NAMALWA (cell line): Measurements from ENCODE around the gene RNASE9.
"Not testable (repeated sequence)": the region's sequence is repeated elsewhere in the genome, so short reads cannot be mapped to it uniquely, and the experiment has no call there.

Source experiments
- DNase-seq: peaks from one replicate; pipeline ENCODE4 v3.0.0-alpha.2; 2015; ENCODE audit warnings: low spot score

RNASE9 gene

DNA sequence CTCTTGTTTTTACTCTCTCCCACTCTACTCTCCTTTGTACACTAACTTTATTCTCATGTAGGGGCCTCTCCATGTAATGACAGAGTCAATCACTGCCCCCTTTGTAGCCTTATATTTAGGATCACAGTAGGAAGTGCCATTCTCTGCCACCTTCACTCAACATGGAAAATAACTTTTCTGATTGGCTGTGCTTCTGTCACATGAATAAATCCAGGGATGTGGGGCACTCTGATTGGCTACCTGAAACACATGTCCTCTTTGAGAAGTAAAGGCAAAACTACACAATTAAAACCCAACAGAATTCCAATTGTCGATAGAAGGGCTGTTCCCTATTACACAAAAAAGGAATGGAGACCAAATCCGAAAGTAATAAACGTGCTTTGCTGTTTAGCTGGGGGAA lies at the start of gene RNASE9:
TSS of gene RNASE9 (minus strand) at position 87 of the 400 bp plus-strand sequence.
- DNase-seq, result peak; percentile 30

DNA sequence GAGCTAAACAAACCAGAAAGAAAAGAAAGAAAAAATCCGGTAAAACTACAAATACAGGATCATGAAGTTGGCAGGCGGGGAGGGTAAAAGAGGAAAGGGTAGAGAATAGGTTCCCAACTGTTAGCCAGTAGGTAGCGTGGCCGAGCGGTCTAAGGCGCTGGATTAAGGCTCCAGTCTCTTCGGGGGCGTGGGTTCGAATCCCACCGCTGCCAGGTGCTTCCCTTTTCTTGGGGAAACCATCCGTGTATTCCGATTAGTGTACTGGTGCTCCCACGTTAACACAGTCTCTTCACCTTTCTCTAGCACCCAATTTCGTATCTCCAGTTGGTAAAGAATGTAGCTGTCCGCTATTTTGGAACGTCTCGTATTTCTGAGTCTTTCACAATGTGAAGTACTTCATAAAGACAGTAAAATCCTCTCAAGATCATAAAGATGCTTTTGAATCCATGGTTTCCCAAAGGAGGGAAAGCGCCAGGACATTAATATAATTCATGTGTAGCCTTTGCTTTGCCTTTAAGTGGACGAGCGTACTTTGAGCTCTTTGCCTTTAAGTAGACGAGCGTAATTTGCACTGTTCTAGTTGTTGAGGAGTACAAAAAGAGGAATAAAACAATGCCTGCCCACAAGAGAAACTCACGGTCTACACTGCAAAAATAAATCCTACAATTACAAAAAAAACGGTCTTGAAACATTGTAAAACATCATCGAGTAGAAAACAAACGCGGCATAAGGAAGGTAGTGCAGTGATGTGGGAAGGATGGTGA lies 49.3 kb upstream of the RNASE9 start:
- peak; percentile 84 for DNase-seq

DNA sequence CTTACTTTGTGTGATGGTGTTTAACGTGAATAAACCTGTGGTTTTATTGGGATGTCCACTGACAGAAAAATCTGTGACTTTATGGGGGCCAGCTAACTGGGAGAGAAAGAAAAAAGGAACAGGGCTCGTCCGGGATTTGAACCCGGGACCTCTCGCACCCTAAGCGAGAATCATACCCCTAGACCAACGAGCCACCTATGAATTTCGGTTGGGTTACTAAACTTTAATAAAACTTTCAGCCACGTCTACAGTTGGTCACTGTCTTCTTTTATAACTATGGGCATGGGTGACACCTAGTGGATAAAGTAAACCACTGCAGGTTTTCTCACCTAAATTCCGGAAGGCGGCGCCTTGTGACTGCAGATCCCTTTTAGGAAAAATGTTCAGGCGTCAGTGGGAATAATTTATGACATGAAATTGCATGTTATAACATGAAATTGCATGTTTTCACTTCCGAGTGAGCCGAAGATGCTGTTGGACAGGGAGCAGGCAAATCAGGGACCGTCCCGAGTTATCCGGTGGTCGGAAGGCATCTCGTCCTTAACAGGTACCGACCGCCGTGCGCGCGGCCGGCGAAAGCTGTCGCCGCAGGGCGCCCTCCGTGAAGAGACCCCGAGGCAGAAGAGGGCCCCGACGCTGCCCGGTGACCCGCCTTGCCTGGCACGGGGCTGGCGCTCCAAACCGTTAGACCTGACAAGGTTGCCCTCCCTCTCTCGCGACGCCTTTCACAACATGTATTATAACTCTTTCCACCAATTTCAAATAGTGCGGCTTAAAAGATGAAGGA lies 48.6 kb upstream of the RNASE9 start:
- peak; percentile 95 for DNase-seq

DNA sequence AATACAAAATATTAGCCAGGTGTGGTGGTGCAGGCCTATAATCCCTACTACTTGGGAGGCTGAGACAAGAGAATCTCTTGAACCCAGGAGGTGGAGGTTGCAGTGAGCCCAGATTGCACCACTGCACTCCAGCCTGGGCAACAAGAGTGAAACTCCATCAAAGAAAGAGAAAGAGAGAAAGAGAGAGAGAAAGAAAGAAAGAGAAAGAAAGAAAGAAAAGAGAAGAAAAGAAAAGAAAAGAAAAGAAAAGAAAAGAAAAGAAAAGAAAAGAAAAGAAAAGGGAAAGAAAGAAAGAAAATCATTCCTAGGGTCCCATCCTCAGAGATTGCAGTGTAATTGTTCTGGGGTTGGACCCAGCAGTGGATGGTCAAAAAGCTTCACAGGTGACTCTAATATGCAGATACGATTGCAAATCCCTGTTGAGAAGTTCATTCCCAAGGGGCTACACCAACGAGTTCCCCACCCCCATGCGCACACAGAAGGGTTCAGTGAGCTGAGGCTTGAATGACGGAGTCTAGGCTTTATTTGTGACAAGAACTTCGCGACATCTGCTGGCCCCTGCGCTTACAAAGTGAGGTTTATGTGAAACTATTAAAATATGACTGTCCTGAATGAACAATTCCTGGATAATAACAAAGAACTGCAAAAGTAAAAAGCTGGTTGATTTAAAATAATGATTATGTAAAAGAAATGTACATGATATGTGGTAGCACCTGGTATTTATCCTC lies 47.7 kb upstream of the RNASE9 start:
- DNase-seq, result no peak

DNA sequence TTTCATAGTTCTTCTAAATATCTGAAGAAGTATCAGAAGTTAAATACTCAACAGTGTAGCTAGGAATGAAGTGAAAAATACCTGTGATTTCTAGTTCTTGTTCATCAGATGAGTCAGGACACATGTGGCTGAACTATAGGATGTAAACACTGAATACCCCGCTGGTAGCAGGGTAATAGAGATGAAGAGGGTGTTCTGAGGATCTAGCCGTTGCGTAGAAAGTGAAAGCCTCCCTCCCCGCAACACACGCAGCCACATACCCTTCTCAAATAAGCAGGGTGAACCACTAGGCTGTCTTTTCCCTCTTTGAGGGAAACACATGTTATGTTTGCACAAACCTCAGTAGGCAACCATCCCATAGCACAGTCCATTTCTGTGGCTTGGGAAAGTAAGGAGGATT lies 46.8 kb upstream of the RNASE9 start:
- no peak for DNase-seq

DNA sequence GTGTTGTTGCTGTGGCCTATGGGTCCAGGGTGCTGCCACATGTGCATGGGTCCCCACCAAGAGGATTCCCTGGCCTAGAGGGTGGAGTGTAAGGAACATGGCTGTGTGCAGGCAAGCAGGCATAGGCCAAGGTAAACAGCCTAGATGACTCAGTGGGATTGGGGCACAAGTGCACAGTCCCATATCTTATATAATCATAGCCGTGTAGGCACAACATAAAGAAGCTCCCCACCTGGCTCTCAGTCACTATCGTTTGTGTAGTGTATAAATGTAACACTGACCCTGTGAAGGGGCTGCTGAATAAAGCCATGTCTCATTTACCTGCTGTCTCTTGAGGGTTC lies 46.0 kb upstream of the RNASE9 start:
- DNase-seq, result no peak

DNA sequence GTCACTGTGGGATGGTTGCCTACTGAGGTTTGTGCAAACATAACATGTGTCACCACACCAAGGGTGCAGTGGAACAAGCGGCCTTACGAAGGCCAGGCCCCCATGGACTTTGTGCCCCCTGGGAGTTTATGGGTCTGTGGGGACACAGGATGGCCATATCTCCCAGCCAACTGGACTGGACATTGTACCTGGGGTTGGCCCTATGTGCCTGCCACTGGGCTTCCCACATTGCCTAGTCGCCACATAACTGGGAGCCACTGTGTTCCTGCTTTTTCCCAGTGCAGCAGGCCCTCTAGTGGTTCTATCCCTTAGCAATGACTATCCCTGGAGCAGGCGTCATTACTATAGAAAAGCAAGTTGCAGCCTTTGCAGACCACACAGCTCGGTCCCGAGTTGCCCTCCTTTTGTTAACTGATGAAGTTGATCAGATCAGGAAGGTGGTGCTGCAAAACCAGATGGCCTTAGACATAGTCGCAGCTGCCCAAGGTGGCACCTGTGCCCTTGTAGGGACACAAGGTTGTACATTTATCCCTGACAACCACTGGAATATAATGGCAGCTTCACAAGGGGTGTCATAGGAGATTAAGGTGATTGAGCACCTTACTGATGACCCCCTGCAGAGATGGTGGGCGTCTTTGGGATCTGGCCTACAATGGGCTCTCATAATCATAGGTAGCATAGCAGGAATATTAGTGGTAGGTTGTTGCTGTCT lies 45.5 kb upstream of the RNASE9 start:
- no peak for DNase-seq

DNA sequence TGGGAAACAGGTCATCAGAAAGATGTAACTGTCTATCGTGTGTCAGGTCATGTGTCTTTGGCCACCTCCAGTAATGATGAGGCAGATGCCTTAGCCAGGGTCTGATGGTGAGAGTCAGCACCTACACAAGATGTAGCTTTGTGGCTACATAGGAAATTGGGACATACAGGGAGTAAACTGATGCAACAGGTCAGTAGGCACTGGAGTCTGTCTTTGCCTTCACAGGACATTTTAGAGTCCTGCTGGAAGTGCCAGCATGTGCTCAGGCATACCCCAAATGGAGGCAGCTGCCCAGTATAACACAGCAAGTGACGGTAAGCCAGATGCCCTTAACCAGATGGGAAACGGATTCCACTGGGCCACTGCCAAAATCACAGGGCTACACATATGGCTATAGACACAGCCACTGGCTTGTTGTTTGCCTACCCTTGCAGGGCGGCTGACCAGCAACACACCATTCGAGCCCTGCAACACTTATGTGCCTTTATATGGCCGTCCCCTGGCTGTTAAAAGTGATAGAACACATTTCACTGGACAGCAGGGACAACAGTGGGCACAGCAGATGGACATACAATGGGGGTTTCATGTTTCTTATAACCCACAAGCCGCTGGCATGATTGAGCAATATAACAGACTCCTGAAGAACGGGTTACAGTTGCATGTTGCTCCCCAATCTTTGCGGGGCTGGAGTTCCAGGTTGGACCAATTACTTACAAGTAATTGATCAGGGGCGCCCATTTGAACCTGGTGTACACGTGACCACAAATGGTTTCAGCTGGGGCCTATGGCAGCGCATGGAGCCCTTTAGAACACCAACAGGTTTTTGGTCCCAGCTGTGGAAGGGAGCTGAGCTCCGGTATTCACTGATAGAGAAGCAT lies 43.2 kb upstream of the RNASE9 start:
- DNase-seq, result no peak

DNA sequence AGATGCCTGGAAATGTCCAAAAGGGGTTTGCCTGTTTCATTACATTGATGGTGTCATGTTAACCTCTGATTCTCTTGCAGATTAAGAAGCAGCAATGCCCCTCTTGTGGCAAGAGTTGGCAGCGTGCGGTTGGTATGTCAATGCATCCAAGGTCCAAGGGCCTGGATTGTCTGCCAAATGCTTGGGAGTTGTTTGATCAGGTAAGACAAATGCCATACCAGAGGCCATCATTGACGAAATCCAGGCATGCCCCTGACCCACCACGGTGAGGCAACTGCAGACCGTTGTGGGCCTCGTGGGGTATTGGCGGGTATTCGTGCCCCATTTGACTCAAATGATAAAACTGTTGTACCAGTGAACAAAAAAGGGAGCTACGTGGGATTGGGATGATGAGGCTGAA lies 41.7 kb upstream of the RNASE9 start:
- DNase-seq, result no peak

DNA sequence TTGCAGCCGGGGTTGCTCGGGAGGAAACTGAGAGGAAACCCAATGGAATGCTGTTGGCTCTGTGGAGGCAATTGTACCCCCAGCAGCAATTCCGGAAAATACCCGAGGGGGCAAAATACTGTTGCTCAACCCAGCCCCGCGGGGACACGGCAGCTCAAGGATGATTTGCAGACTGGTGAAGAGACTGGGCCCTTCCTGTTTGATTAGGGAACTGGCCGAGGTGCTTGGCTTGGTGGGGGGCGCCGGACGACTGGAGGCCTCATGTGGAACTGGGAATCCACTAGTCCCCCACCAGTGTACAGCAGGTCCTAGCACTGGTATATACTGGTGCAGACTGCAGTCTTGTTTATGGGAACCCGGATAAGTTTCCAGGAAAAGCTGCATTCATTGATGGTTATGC lies 40.7 kb upstream of the RNASE9 start:
- no peak for DNase-seq

DNA sequence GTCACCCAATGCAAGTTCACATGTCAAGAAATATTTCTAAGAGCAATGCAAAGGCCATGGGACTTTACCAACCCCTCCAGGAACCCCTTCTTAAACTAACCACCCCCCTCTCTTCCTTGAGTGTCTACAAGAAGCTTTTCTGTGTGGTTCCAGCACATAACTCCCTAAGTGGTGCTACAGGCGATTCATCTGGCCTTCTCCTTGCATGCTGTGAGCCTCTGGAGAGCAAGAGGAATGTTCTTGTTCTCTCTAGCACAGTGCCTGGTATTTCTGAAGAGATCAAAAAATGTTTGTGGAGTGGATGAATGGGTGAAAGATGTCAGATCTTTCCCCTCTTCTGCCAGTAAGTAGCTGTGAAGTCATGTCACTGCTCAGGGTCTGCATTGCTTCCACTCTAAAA lies 36.3 kb upstream of the RNASE9 start:
- DNase-seq, result no peak

DNA sequence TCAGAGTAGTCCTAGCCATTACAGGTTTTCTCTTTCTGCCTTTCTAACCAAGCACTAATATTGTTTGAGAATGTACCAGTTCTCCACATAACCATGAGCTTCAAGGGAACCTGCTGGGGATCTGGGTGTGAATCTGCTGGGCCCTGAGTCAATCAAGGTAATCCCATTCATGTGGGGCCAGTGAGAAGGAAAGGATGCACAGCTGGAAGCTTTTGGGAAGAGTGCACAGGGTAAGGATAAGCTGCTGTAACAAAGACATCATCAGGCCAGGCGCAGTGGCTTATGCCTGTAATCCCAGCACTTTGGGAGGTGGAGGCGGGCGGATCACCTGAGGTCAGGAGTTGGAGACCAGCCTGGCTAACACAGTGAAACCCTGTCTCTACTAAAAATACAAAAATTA lies 34.9 kb upstream of the RNASE9 start:
- not testable (repeated sequence) for DNase-seq

DNA sequence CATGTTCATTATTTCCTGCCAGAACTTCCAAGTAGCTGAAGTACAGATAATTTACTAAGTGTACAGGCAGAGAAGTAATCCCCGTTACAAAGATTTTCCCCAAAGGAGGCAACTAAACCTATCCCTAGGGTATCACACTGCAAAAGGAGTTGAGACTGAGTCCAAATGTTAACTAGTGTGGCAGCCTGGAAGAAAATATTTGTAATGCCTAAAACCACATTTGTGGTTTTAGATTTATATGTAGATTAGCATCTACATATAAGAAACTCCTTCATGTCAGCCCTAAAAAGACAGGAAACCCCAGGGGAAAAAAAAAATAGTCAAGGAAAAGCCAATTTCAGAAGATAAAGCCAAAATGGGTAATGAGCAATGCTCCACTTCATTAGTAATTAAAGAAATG lies 31.7 kb upstream of the RNASE9 start:
- DNase-seq, result no peak

DNA sequence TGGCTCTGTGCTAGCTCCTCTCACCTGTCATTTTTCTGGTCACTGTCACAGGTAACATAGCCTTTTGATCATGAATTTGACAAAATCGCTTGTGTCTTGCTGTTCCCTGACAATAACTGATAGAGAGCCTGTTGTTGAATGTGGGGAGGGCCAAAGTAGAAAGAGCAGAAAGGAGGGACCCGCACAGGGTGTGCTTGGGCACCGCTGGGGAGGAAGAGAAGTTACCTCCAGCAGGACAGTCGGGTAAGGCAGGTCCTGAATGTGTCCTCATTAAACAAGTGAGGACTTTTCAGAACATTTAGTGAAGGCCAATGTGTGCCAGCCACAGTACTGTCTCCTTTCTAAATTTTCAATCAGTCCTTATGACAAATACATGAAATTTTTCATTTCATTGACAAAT lies 30.4 kb upstream of the RNASE9 start, which contains the start of gene RNASE12:
TSS of gene RNASE12 (minus strand) at position 142 of the 400 bp plus-strand sequence. CDS start 653 bp downstream, outside the sequence.
- DNase-seq, result no peak

DNA sequence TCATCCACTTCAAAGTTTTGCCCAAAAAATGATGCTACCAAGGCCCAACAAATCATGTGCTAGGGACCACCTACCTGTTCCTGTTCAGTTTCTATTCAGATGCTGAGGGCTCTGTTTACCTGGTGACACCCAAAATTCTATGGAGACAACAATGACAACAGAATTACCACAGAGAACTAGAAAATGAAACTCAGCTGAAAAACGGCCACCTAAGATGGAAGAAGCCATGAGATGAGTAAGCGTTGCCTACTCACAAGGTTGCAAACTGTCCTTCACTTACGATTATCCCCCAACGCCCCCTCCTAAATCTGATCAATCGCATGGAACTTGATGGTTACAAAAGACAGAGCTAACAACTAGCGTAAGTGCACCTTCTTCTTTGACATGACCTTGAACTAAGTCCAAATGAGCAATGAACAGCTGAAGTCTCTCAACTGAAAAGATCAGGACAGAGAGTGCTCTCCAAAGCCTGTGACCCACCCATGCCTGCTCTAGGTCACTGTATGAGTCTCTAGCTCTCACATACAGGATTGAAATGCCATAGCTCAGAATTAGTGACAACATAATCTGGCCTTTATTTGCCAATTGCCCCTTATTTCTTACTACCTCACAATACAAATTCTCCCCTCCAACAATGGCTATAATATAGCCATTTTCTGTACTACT lies 26.8 kb upstream of the RNASE9 start, which contains the start of gene RNASE11:
TSS of gene RNASE11 (minus strand) at position 513 of the 666 bp plus-strand sequence.
- DNase-seq, result no peak

DNA sequence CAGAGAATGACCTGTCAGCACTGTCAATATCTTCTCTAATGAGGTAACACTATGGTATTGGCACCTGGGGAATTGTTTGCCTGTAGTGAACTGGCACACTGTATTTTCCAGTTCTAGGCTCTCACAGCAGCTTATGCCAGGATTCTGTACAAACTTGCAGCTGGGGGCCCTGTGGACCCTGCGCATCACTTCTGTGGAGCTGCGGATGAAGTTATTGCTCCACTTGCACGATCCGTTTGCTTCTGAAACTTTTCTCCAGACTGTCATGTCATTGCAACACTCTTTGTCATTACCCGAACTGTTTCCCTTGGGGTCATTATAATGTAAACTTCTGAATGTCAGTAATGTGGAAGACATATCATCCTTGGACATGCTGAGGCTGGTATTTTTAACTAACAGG lies 23.1 kb upstream of the RNASE9 start:
- DNase-seq, result no peak

DNA sequence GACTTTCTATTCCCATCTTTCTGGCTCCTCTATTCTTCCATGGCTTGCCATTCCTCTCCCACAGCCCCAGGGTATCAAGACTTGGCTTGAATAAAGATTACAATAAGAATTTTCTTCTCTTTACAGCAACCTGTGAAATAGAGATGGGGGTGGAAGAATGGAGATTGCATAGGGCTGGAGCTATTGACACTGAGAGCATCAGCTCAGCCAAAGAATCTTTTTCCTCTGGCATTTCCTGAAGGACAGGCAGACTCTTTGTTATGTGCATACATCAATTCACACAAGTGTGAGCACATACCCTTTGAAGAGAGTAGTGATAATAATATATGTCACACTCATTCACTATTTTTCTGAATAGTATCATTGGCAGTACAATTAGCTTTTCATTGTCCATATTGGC lies 22.3 kb upstream of the RNASE9 start:
- DNase-seq, result no peak

DNA sequence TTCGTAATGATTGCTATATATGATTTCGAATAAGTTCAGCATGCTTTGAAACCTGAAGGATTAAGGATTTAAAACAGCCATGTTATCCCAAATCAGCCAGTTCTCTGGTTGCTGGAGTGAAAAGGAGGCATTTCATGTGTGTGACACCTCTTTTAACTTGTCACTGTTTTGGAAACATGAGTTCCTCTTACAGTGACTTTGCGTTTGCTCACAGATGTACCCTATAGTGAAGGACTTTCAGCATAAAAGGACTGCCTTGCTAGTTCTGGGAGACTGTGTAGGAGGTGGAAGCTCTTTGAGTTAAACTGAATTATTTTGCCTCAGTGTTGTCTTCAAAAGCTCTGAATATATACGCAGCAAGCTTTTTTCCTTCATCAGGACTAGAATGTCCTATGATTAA lies 19.4 kb upstream of the RNASE9 start:
- DNase-seq, result no peak

DNA sequence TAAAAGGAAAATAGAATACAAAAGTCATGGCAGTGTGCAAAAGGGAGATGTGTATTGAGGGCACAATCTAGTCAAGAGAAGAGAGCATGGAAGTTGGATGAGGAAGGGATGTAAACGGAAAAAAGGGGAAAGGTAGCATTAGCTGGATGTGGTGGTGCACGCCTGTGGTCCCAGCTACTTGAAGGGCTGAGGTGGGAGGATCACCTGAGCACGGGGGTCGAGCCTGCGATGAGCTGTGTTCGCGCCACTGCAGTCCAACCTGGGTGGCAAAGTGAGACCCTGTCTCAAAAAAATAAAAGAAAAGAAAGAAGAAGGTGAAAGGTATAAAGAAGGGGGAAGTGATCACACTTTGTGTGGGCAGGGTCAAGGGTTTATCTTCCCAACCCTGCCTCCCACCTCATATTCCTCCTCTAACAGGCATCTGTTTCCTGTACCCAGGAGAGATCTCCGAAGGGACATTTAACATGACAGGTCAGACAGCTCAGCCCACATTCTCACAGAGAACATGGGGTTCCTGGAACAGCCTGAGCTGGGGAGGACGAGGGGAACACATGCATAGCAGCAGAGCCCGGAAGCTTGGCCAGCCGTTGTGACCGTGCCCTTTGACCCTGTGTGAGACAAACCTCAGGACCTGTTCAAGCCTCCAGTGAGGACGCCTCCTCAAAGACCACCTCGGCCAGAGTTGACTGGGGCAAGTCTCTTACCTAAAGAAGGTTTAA lies 18.1 kb upstream of the RNASE9 start:
- no peak for DNase-seq

DNA sequence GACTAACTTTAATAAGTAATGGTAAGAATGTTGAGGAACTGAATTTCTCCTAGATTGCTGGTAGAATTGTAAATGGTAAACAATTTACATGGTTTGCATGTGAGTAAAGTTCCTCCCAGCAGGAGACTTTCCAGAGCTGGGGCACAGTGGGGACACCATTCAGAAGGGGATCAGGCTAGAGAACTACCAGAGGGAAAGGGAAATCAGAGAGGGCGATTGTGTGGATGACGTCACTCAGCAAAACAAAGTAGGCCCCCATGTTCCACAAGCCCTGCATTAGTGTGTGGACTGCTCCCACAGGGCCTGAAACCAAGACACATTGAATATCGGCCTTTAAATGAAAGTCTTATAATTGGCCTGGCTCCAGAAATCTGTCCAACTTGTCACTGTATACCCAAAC lies 17.5 kb upstream of the RNASE9 start:
- no peak for DNase-seq
